Skeletal muscle tissue (tissue), 4 donors: Measurements from ENCODE around the gene HOXB9. TPM values are rescaled to one million over a fixed set of nuclear protein-coding genes. Genes with fewer than 3 reads are reported as not detected.

ENCODE experiments used
- H3K27ac ChIP-seq: one replicate; pipeline ENCODE4 v1.7.0; 2013; ENCODE audit warnings: mild to moderate bottlenecking, low read depth, low read length, inconsistent platforms
- H3K27me3 ChIP-seq, 3 donors: one replicate each; pipeline ENCODE4 v1.7.0; 2013; ENCODE audit warnings: low read length in 3 of 3; ENCODE audit not compliant: control insufficient read depth in 3 of 3, insufficient read depth in 3 of 3
- H3K36me3 ChIP-seq, 3 donors: one replicate each; pipeline ENCODE4 v1.7.0; 2013; ENCODE audit warnings: low read length in 3 of 3; ENCODE audit not compliant: control insufficient read depth in 3 of 3, insufficient read depth in 3 of 3
- H3K4me1 ChIP-seq, 3 donors: one replicate each; pipeline ENCODE4 v1.7.0; 2013; ENCODE audit warnings: low read length in 3 of 3, mild to moderate bottlenecking in 3 of 3; ENCODE audit not compliant: control insufficient read depth in 3 of 3, insufficient read depth in 3 of 3
- H3K4me3 ChIP-seq, 3 donors: one replicate each; pipeline ENCODE4 v1.7.0; 2013; ENCODE audit warnings: low read length in 3 of 3
- H3K9ac ChIP-seq, 3 donors: one replicate each; pipeline ENCODE4 v1.7.0; 2013; ENCODE audit warnings: low read length in 3 of 3, mild to moderate bottlenecking in 3 of 3, moderate library complexity in 2 of 3, low read depth in 1 of 3
- H3K9me3 ChIP-seq, 3 donors: one replicate each; pipeline ENCODE4 v1.7.0; 2013; ENCODE audit warnings: low read length in 3 of 3; ENCODE audit not compliant: control insufficient read depth in 3 of 3
- total RNA-seq: library from RNA; depleted of rRNA; stranded (reverse); fragments of >200 nt; gene quantifications from one replicate; pipeline ENCODE4 v1.2.3, GENCODE V29; 2014
- donor health status: Osteomylitis.

HOXB9 gene
- total RNA-seq, 1 donor from 2014 or later: not detected

DNA sequence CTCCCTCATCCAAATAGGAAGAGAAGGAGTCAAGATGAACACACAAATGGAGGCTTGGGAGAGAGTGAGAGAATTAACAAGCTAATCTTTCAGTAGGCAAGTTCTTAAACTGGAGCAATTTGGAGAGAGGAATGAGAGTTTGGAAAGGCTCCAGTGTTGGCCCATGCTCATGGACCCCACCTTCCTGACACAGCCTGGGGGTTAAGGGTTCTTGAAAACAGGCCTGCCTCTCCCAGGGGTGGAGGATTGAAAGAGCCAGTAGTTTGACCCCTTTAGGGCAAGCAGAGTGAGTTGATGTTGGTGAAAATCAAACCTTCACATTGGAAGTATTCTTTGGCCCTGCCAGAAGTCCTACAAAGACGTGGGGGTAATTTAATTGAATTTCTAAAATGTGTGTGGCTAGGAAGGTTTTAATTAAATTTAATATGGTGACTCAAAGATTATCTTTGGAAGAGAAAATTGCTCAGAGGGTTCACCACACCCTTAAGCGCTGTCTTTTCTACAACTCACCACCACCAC lies 41.9 kb downstream of the HOXB9 start:
- H3K4me3 ChIP-seq: no peak overlapping the region
- no peaks in the 10 kb centered on the region for H3K9me3 ChIP-seq
- H3K27me3 ChIP-seq: peaks cover 52 to 97% (median 84%) of the 10 kb centered on the region in 3 donors
- H3K36me3 ChIP-seq: no peaks in the 10 kb centered on the region
- H3K4me1 ChIP-seq: peaks cover 13 to 21% (median 21%) of the 10 kb centered on the region in 3 donors
- H3K9ac ChIP-seq: no peak overlapping the region
- no peak overlapping the region for H3K27ac ChIP-seq

DNA sequence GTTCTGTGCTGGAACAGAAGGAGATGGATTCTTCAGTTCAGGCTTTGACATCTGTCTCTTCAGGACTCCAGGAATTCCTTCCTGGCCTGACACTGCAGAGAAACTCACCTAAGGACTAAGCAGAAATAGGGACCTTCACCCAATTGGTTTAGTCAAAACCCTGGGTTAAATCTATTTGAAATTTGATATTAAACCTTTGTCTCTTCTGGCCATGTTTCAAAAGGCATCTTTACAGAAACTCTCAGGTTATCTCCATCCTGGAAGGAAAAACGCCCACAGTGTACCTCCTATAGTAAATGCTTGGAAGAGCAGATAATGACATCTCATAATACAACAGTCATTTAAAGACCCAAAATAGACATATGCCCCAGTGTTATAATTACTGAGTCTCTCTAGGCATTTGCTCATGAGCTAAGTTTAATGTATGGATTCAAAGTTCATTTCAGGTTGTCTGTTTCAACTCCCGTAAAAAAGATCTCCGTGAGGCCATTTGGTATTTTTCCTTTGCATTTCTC lies 42.4 kb downstream of the HOXB9 start:
- no peak overlapping the region for H3K4me3 ChIP-seq
- no peaks in the 10 kb centered on the region for H3K9me3 ChIP-seq
- H3K36me3 ChIP-seq: no peaks in the 10 kb centered on the region
- H3K4me1 ChIP-seq: peaks cover 13 to 24% (median 21%) of the 10 kb centered on the region in 3 donors
- peaks cover 53 to 97% (median 87%) of the 10 kb centered on the region in 3 donors for H3K27me3 ChIP-seq
- no peak overlapping the region for H3K27ac ChIP-seq
- no peak overlapping the region for H3K9ac ChIP-seq

- Histone ChIP-seq H3K27me3 (peaks cover 56 to 90% (median 83%) of the 10 kb centered on the region in 3 donors), H3K4me3 (peak overlapping the region in 1 of 3 donors; percentile 23), H3K27ac (peak overlapping the region; percentile 67), H3K9ac (peak overlapping the region in 1 of 3 donors; percentile 45), H3K4me1 (peaks cover 13 to 29% (median 25%) of the 10 kb centered on the region in 3 donors), H3K9me3 (no peaks in the 10 kb centered on the region), H3K36me3 (no peaks in the 10 kb centered on the region)
Observed at GRCh38 chr17:48582750-48583069, 43.4 kb downstream of the HOXB9 start.

DNA sequence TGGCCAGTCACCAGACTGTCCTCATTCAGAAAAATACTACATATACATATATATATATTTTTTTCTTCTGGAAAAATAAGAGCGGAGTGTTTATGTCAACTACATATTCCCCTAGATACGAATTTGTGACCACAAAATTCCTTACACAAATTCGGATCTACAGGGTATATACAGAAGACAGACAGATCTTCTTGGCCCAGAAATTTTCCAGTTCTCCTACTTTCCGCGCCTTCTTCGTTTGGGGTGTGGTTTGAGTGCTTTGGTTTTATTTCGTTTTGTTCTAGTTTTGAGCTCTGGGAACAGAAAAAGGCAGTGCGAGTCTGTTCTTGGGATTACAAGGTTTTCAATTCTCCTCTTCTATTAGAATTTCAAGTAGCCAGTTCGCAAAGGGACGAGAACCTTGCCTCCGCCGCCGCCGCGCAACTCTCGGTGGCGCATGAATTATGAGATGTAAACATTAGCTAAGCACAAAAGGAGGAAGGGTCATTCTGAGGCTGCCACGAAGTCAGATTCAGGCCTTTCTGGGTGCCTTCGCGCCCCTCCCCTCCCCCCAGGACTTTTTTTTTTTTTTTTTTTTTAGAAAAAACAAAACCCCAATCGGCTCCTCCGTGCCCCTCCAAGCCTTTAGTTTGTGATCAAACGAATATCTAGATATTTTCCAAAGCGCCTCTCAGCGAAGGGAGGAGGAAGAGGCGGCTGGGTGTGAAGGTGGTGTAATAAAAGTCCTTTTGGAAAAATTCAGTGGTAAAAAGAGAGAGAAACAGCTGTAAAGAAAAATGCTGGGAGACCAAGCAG lies 46.2 kb downstream of the HOXB9 start:
- Histone ChIP-seq H3K9me3 (no peaks in the 10 kb centered on the region), H3K9ac (no peak overlapping the region), H3K4me3 (no peak overlapping the region), H3K27ac (no peak overlapping the region), H3K27me3 (peaks cover 48 to 88% (median 80%) of the 10 kb centered on the region in 3 donors), H3K4me1 (peaks cover 2 to 25% (median 21%) of the 10 kb centered on the region in 3 donors), H3K36me3 (no peaks in the 10 kb centered on the region)

GRCh38 chr17:48579471-48579759 lies 46.7 kb downstream of the HOXB9 start:
- Histone ChIP-seq H3K9me3 (no peaks in the 10 kb centered on the region), H3K4me1 (peaks cover 0 to 23% (median 19%) of the 10 kb centered on the region in 3 donors), H3K36me3 (no peaks in the 10 kb centered on the region), H3K27me3 (peaks cover 51 to 88% (median 83%) of the 10 kb centered on the region in 3 donors), H3K4me3 (peak overlapping the region in 1 of 3 donors; percentile 80), H3K9ac (no peak overlapping the region), H3K27ac (no peak overlapping the region)

GRCh38 chr17:48578616-48579470 lies 47.3 kb downstream of the HOXB9 start:
- H3K4me3 ChIP-seq: peak overlapping the region; percentile 45 to 80 (median 69)
- peak overlapping the region; percentile 74 for H3K27ac ChIP-seq
- H3K9me3 ChIP-seq: no peaks in the 10 kb centered on the region
- H3K27me3 ChIP-seq: peaks cover 54 to 88% (median 88%) of the 10 kb centered on the region in 3 donors
- H3K36me3 ChIP-seq: no peaks in the 10 kb centered on the region
- peak overlapping the region; percentile 40 to 72 (median 62) for H3K9ac ChIP-seq
- peaks cover 0 to 23% (median 19%) of the 10 kb centered on the region in 3 donors for H3K4me1 ChIP-seq

DNA sequence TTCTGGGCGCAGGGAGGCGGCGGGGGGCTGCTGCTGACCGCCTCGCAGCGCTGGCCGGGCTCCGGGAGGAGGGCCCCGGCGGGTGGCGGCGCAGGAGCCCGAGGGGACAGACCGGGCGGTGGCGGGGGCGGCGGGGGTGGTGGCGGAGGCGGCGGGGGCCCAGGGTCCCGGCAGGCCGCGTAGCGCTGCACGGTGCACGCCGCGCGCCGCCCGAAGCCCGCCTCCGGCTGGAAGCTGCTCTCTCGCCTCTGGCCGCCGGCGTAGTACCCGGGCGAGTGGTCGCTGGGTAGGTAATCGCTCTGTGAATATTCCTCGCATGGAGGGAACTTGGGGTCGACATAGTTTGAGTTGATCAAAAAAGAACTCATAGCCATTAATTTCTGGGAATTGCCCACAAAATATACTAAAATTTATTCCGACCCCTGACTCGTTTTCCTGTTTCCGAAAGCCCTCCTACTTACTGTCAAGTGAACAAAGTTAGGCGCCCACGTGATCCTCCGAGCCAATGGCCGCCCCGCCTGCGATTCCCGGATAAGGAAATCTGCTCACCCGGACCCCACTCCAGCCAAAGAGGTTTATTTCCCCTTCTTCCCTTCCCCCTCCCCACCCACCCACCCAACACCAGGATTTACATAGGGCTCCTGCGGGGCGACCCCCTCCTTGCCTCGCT lies 48.1 kb downstream of the HOXB9 start, which contains the start of gene HOXB4:
Gene HOXB4 (minus strand): TSS at position 405 of the 670 bp plus-strand sequence. CDS start 31 bp downstream, at position 374.
- Histone ChIP-seq H3K27me3 (peaks cover 51 to 88% (median 88%) of the 10 kb centered on the region in 3 donors), H3K4me1 (peaks cover 0 to 23% (median 19%) of the 10 kb centered on the region in 3 donors), H3K9me3 (no peaks in the 10 kb centered on the region), H3K36me3 (no peaks in the 10 kb centered on the region), H3K4me3 (peak within 1 kb of the TSS; percentile 64 to 80 (median 69)), H3K27ac (peak within 1 kb of the TSS; percentile 74), H3K9ac (peak within 1 kb of the TSS; percentile 45 to 72 (median 62))

DNA sequence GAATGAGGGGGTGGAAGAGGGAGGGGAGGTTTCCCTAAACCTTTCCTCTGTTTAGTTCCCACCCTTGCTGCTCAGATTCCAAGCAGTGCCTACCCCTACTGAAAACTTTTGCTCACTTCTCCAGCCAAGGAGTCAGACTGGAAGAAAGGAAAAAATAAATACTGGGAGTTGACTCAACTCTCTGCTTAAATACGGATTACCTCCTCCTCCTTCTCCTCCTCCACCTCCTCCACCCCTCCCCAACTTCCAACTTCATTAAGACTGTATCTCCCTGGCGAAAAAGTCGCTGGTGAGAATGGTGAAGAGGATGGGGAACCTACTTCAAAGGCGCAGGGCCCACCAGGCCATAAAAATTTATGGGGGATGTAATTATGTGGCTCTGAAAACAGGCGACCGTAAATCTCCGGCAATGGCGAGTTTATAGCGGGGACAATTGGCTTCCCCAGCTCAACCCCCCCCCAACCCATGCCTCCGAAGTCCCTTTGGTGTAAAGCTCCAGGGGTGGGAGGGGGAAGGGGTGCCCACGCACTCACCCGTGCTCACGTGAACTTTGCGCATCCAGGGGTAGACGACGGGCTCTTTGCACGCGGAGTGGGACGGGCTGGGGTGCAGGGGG lies 48.7 kb downstream of the HOXB9 start:
- Histone ChIP-seq H3K27me3 (peaks cover 45 to 88% (median 87%) of the 10 kb centered on the region in 3 donors), H3K9me3 (no peaks in the 10 kb centered on the region), H3K4me1 (peaks cover 5 to 23% (median 19%) of the 10 kb centered on the region in 3 donors), H3K9ac (peak overlapping the region in 2 of 3 donors; percentile 2 to 51), H3K36me3 (no peaks in the 10 kb centered on the region), H3K27ac (peak overlapping the region; percentile 40), H3K4me3 (peak overlapping the region; percentile 11 to 68 (median 22))
